Measurements from ENCODE around the gene SUPT5H. TPM values are rescaled to one million over a fixed set of nuclear protein-coding genes. Genes with fewer than 3 reads are reported as not detected.

The SUPT5H gene
- total and polyA plus RNA-seq, 2 of the 4 experiments (the other 2 are of a cell fraction) = 75.3 to 116 TPM

GRCh38 chr19:39415111-39416046, 30.0 kb upstream of the SUPT5H start (continued):
- TF ChIP-seq RAD21 (IDR thresholded peaks at IDR 0.05; ENCODE audit: low read length) (peak; percentile 4; the same call in 1 of the 2 replicates), BHLHE40 (IDR thresholded peaks at IDR 0.05; ENCODE audit: low read depth, low read length) (no peak), MXI1 (IDR thresholded peaks at IDR 0.05; ENCODE audit: borderline replicate concordance, low read depth, low read length) (no peak)
